SHP77 (cell line): ENCODE results near the gene CST3.
"Not testable (repeated sequence)": the region's sequence is repeated elsewhere in the genome, so short reads cannot be mapped to it uniquely, and the experiment has no call there.

Source experiments
- DNase-seq, 2 experiments: peaks; one replicate each; lab custom pipeline; 2025; lab: John Stamatoyannopoulos, UW

Gene CST3

DNA sequence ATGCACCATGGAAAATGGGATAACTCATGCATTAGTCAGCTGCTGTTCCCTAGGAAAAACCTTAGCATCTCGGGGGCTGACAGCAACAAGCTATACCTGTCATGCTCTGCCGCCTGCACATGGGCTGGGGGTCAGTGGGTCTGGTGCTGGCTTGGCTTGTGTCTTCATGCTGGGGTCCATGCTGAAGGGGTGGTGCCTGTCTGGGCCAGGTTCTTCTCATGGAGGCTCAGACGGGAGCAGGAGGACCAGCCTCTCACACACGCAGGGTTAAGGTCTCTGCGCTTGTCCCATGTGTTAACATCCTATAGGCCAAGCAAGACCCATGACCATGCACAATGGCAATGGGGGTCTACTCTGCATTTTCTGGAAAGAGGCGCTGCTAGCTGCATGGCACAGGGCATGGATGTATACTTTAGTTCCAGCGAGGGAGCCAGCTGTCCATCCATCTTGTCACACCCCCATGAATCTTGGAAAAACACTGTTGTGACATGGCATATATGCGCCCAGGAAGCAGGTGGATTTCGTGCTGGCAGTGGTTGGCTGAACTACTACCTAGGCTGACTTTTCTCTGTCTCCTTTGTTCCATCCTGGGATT, 24.6 kb upstream of the CST3 start:
- DNase-seq: no peak

DNA sequence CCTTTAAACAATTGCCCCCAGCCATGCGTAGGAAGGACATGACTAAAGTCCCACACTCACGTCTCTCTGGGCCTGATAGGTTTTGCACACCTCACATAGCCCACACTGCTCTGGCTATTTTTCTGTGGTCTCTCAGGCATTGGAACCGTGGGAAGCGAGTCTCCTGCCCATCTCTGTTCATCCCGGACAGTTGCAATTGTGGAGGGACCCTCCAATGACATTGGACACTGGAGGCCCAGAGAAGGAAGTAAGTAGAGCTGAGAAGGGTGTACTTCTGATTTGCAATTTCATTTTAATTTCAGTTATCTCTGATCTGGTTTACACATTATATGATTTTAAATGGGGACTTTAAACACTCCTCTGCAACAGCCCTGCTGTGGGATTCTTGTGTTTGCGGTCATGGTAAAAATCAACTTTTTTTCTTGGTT, 23.3 kb upstream of the CST3 start:
- DNase-seq: no peak

DNA sequence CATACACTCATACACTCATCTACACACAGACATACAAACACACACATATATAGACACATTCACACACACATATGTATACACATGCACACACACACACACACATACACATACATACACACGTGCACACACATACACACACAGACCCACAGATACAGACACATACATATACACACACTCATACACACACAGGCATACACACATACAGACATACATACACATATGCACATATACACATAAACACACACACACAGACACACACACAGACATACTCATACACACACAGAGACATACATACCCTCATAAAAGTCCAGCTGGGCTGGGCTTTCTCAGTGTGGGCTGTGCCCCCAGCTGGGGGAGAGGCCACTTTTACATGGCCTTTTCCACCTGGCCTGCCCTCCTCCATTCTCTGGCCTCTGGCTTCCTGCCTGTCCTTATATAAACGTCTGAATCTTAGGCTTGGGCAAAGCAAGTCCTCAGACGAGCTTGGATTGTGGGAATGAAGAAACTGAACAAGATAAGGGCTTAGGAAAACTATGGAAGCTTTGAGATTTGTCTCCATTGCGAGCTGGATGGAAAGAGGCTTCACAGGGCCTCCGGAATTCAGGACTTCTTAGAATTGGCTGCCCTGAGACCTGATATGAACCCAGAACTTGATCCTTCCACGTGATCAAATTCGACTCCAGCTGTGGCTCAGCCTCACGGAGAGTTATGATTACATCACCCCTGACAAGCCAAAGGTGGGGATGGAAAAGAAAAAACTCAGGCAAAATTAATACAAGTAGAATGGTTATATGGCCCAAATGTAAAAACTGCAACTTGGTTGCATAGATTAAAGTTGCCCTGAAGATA, 22.5 kb upstream of the CST3 start:
- DNase-seq: no peak

DNA sequence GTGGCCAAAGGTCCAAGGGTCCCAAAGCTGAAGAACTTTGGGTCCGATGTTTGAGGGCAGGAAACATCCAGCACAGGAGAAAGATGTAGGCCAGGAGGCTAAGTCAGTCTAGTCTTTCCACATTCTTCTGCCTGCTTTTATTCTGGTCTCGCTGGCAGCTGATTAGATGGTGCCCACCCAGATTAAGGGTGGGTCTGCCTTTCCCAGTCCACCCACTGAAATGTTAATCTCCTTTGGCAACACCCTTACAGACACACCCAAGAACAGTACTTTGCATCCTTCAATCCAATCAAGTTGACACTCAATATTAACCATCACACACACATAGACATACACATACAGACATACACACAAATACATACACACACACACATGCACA, 21.8 kb upstream of the CST3 start:
- DNase-seq: not testable (repeated sequence)

DNA sequence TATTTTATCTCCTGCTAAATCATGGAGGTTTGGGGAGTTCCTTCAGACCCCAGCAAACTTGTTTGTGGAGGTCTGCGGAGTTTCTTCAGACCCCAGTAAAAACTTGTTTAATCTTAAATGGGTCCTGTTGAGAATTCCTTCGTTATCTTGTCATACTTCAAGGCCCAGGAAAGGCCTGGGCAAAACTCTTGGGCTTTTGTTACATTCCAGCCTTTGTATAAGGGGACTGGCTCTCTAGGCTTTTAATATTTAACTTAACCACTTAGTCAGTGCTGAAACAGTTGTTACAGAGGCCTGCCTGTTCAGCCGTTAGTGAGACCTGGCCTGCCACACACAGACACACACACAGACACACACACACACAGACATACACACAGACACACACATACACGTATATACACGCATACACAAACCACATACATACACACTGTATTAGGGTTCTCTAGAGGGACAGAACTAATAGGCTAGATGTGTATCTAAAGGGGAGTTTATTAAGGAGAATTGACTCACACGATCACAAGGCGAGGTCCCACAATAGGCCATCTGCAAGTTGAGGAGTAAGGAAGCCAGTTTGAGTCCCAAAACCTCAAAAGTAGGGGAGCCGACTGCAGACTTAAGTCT, 21.3 kb upstream of the CST3 start:
- DNase-seq: no peak

DNA sequence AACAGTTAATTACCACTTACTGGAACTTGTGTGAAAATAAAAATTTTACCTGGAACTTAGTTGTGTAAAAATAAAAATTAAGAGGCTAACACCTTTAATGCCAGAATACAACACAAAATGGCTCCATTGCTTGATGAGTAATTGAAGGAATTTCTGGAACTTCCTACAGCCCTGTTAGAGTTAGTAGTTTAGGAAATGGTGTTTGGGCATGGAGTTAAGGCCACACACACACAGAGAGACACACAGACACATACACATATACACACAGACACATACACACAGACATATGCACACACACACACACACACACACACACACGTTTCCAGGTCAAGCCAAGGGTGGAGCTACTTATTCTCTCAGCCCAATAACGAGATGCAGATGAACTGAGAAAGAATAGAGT, 20.6 kb upstream of the CST3 start:
- no peak for DNase-seq

DNA sequence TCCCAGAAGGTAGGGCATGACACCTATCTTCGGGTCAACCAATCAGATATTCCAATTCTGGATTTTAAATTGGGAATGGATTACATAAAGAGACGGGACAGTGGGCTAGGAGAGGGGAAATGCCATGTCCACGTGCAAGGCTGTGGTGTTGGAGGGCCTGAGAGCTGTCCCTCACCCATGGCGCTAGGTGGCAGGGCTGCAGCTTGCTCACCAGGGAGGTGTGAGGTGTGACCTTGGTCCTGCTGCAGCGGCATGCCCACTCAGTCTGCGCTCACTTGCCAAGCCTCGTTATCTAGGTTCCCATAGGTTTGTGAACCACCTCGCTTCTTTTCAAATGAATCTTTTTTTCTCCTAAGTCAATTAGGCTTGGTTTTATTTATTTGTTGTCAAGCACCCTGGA, 19.4 kb upstream of the CST3 start:
- DNase-seq: peak in 1 of 2 experiments; percentile 18

DNA sequence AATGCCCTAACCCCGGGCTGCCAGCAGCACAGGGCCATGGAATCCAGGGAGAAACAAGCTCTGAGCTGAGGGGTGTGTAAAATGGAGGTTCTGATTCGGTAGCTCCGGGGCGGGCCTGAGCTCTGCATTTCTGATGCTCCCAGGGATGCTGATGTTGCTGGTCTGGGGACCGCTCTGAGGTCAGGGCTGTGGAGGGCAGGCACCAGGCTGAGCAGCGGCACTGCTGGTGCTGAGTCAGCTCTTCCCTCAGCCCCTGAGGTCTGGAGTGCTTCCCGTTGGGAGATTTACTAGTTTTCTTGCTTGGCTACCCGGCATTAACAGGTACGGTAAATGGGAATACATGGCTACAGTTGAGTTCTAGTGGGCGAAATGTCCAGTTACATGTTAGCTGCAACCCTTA, 18.6 kb upstream of the CST3 start:
- no peak for DNase-seq

DNA sequence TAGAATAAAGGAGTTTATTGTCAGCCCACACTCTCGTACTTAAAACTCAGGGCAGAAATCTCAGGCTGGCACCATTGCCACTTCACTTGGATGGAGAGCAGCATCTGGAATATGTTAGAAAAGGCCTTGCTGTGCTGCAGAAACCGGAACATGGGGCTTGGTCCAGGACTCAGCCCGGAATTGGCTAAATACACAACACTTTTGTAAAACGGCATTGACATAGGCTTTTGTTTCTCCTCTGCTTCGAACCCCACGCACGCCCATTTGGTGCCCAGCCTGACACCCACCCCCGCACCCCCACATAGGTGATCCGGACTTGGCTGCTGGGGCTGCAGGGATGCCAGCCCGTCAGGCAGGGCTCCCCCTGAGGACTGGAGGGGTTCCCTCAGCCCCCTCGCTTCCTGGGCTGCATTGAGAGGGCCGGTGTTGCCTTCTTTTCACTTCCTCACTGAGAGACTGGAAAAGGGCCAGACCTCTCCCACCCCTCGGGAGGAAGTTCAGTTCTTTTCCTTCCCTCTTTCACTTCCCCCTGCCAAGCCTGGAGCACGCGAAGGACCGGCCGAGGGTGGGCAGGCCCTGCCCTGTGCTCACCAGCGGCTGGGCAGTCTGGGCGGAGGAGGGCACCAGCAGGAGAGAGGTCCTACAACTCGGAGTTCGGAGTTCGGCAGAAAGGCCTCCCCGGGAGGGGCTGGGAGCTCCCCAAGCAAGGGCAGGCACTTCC, 17.9 kb upstream of the CST3 start:
- no peak for DNase-seq

DNA sequence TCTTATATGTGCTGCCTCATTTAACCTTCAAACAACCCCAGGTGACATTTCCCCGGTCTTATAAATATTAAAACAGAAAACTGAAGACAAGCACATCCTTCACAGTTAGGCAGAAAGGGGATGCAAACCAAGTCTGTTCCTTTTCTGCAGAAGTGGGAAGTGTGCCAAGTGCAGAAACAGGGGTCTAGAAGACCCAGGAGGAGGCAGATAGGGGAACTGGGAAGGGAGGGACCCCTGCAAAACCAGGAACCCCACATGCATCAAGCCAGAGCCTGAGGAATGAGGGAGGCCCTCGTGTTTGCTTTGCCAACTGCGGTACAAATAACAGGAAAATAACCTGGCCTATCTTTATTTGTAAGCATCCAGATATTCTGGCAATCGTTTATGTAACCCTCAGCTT, 17.0 kb upstream of the CST3 start:
- DNase-seq: no peak

DNA sequence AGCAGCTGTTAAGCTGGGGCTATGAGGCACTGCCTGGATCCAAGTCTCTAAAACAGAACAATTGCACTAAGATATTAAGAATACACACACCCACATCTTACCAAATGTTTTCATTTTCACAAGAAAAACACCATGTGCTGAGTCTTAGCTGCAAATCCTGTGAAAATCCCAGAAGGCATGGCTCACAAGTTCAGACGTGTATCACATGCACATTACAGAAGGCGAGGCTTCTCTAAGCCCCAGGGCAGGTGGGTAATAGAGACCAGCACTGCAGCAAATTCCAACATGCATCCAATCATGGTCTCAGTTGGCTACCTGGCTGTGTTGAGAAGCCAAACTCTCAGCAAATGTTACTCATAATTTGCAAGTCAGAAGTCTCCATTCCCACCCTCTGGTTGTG, 16.2 kb upstream of the CST3 start:
- no peak for DNase-seq

DNA sequence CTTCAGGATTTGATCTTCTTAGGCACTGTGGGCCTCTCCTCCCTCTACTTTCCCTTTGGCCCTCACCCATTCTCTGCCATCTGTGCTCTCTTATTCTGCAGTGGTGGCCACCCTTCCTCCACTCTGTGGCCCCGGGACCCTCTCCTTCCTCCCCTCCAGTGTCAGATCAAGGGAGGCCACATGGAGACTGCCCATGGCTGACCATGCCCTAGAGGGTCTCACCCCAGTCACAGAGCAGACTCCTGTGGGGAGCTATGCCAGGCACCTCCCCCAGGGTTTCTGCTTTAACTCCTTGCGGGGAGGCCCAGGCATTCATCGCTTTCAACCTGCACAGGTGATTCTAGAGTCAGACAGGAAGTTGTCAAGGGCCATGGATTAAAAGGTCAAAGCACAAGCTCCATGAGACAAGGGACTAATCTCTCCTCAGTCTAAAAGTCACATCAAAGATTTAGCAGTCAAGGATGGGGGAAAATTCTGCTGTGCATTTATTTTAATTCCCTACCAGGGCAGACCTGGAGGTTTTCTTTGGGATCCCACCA, 15.7 kb upstream of the CST3 start:
- no peak for DNase-seq

DNA sequence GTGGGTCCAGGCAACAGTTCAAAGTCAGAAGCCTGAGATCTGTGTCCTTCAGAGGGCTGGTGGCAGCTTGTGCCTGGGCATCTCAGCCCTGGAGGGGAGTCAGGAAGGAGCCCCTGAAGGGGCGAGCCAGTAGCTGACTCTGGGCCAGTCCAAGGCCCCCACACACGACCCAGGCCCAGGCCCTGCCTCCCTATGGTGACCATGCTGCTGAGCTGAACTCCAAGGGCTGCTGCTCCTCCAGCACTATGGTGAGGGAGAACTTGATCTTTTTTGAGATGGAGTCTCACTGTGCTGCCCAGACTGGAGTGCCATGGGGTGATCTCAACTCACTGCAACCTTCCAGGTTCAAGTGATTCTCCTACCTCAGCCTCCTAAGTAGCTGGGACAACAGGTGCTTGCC, 15.2 kb upstream of the CST3 start:
- no peak for DNase-seq

DNA sequence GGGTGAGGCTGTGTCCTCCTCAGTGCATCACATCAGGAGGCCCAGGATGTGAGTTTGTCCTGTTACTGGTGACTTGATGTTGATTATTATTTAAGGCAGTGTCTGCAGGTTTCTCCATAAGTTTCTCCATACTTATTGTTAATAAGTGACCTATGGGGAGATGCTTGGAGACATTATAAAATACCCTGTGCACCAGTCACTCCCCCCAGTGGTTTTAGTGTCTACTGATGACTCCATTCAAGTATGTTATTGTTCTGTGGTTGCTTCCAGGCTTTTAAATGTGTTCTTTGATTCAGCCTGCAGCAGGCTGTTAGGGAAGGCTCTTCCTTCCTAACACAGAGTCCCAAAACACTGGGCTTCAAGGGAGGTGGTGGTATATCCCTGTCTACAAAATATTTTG, 14.6 kb upstream of the CST3 start:
- no peak for DNase-seq

DNA sequence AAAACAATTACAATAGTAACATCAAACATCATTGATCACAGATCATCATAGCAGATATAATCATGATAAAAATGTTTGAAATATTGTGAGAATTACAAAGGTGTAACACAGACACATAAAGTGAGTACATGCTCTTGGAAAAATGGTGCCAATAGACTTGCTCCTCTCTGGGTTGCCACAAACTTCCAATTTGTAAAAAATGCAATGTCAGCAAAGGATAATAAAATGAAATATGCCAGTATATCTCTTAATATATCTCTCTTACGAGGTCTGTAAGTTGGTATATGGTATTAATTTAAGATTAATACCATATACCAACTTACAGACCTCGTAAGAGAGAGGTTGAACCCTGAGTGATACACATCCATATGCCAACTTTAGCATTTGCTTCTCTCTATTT, 13.4 kb upstream of the CST3 start:
- DNase-seq: no peak

DNA sequence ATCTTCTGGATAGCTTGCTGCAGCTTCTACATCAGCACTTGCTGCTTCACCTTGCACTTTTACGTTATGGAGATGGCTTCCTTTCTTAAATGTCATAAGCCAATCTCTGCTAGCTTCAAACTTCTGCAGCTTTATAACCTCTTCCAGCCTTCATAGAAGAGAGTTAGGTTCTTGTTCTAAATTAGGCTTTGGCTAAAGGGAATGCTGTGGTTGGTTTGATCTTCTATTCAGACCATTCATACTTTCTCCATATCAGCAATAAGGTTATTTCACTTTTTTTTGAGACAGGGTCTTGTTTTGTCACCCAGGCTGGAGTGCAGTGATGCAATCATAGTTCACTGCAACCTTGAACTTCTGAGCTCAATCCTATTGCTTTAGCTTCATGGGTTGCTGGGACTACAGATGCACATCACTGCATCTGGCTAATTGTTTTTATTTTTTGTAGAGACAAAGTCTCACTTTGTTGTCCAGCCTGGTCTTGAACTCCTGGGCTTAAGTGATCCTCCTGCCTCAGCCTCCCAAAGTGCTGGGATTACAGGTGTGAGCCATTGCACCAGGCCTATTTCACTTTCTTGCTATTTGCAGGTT, 12.2 kb upstream of the CST3 start:
- no peak for DNase-seq

DNA sequence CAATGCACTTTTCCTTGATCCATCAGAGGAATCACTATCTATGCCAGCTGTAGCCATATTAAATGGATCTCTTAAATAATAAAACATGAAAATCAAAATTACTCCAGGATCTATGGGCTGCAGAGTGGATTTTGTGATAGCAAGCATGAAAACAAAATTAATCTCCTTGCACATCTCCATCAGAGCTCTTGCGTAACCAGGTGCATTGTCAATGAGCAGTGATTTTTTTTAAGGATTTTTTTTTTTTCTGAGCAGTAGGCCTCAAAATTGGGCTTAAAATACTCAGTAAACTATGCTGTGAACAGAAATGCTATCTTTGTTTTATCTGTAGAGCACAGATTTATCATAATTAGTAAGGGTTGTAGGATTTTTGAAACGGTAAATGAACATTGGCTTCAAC, 11.5 kb upstream of the CST3 start:
- DNase-seq: no peak

DNA sequence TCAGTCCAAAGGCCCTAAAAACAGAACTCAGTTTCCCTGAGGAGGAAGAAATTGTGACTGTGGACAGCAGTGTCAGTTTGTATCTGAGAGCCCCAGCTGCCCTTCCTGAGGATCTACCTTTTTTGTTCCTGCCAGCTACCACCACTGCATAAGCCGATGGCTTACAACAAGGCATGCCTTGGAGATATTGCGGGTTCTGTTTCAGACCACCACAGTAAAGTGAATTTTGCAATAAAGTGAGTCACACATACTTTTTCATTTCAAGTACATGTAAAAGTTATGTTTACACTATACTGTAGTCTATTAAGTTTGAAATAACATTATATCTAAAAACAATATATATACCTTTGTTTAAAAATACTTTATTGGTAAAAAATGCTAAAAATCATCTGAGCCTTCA, 9.6 kb upstream of the CST3 start:
- DNase-seq: no peak

DNA sequence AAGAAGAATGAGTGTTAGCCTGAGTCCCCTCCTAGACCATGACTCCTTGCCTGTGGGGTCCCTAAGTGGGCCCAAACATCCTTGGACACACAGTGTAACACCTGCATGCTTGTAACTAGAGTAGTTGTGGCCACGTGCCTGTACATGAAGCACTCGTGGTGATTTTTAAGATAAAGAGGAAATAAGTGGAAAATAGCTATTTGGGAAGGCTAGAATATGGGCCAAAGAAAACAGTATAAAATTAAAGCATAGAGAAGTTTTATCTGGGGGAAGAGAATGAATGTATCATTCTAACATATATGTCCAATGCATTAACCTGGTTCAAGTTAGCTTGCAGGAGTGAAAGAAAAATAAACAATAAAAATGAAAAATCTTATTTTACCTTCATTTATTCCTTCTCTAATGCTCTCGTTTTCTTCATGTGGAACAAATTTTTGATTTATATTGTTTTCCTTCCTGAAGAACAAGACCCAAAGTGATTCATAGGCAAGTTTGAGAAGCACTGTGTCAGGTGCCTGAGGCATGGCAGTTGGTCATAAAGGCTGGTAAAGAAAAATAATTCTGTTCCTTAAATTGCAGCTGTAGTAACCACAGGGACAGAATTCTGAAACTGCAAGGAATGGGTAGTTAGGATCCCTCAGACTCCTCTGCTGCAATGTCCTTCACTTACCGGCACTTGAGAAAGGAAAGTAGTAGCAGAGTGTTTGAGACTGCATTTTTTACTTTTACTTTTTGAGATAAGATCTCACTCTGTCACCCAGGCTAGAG, 8.5 kb upstream of the CST3 start:
- DNase-seq: no peak

DNA sequence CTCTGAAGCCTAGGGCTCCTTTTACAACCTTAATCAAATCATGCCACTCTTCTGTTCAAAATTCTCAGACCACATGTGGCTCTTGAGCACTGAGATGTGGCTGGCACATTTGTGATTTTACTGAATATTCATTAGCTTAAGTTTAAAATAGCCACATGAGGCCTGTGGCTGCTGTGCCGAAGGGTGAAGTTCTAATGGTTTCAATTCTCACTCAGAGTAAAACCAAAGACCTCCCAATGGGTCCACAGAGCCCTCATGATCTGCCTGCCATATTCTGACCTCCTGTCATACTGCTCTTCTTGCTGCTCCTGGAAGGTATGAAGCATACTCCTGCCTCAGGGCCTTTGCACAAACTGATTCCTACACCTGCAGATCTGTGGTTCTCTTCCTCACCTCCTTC, 7.8 kb upstream of the CST3 start:
- DNase-seq: no peak

DNA sequence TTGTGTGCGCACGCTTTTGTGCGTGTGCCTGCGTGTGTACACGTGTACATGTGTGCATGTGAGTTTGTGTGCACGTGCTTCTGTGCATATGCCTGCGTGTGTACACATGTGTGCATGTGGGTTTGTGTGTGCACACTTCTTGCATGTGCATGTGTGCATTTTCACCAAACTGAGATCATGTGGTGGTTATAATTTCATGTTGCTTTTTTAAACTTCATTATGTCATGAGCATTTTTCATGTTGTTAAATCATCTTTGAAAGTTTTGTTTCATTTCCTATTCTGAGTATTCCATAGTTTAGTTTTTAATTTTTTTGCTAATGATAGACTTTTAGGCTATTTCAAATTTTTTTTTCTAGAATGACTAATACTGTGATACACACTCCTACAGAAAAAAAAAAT, 6.4 kb upstream of the CST3 start:
- no peak for DNase-seq
